Measurements from ENCODE around the gene USH1C. TPM values are rescaled to one million over a fixed set of nuclear protein-coding genes. Genes with fewer than 3 reads are reported as not detected.

USH1C gene
- total RNA-seq, 1 donor from 2014 or later, result 0.24 TPM

GRCh38 chr11:17541330-17541885, 2.8 kb downstream of the USH1C start:
- H3K9me3 Mint-ChIP-seq, result no peaks in the 10 kb centered on the region
- no peaks in the 10 kb centered on the region for H3K36me3 Mint-ChIP-seq
- Histone ChIP-seq H3K4me3 (no peak overlapping the region), H3K27ac (no peak overlapping the region), H3K4me2 (no peak overlapping the region), H3K9ac (no peak overlapping the region), H3K4me1 (no peaks in the 10 kb centered on the region), H2AFZ (replicated peaks) (no peak overlapping the region), H3K36me3 (no peaks in the 10 kb centered on the region), H3F3A (ENCODE audit: low read depth) (no peaks in the 10 kb centered on the region), H4K20me1 (ENCODE audit: low read depth) (no peaks in the 10 kb centered on the region), H3K79me2 (ENCODE audit: low read depth) (no peaks in the 10 kb centered on the region), H3K9me3 (ENCODE audit: low read depth) (no peaks in the 10 kb centered on the region), H3K27me3 (peaks cover 40% of the 10 kb centered on the region)
- no peak overlapping the region for H3K27ac Mint-ChIP-seq
- H3K4me3 Mint-ChIP-seq, result no peak overlapping the region
- DNase-seq (ENCODE audit: low spot score), result no peak
- TF ChIP-seq CTCF (IDR thresholded peaks at IDR 0.05), result no peak
- TF ChIP-seq EZH2 (IDR thresholded peaks at IDR 0.05), result no peak
- no peak for TF ChIP-seq EZH2phosphoT487 (IDR thresholded peaks at IDR 0.05)
- H3K4me1 Mint-ChIP-seq, result peaks cover 12% of the 10 kb centered on the region
- peaks cover 8% of the 10 kb centered on the region for H3K27me3 Mint-ChIP-seq (ENCODE audit: insufficient read depth, low read depth)

GRCh38 chr11:17540807-17541206, 3.4 kb downstream of the USH1C start:
- H3K27me3 Mint-ChIP-seq (ENCODE audit: insufficient read depth, low read depth), result peaks cover 8% of the 10 kb centered on the region
- H3K9me3 Mint-ChIP-seq, result no peaks in the 10 kb centered on the region
- Histone ChIP-seq H3K27me3 (peaks cover 36% of the 10 kb centered on the region), H2AFZ (replicated peaks) (no peak overlapping the region), H3K9ac (no peak overlapping the region), H4K20me1 (ENCODE audit: low read depth) (no peaks in the 10 kb centered on the region), H3K9me3 (ENCODE audit: low read depth) (no peaks in the 10 kb centered on the region), H3K4me2 (no peak overlapping the region), H3K36me3 (no peaks in the 10 kb centered on the region), H3F3A (ENCODE audit: low read depth) (no peaks in the 10 kb centered on the region), H3K4me3 (no peak overlapping the region), H3K4me1 (no peaks in the 10 kb centered on the region), H3K79me2 (ENCODE audit: low read depth) (no peaks in the 10 kb centered on the region), H3K27ac (no peak overlapping the region)
- no peaks in the 10 kb centered on the region for H3K36me3 Mint-ChIP-seq
- no peak overlapping the region for H3K4me3 Mint-ChIP-seq
- no peak for DNase-seq (ENCODE audit: low spot score)
- TF ChIP-seq EZH2phosphoT487 (IDR thresholded peaks at IDR 0.05) (no peak), EZH2 (IDR thresholded peaks at IDR 0.05) (no peak), CTCF (IDR thresholded peaks at IDR 0.05) (no peak)
- H3K27ac Mint-ChIP-seq, result no peak overlapping the region
- peaks cover 14% of the 10 kb centered on the region for H3K4me1 Mint-ChIP-seq

GRCh38 chr11:17538731-17539130, 5.5 kb downstream of the USH1C start:
- H3K4me3 Mint-ChIP-seq, result no peak overlapping the region
- Histone ChIP-seq H4K20me1 (ENCODE audit: low read depth) (no peaks in the 10 kb centered on the region), H3K27me3 (peaks cover 16% of the 10 kb centered on the region), H3K4me2 (no peak overlapping the region), H3K4me3 (no peak overlapping the region), H3K79me2 (ENCODE audit: low read depth) (no peaks in the 10 kb centered on the region), H3K36me3 (no peaks in the 10 kb centered on the region), H3K27ac (no peak overlapping the region), H3K9me3 (ENCODE audit: low read depth) (no peaks in the 10 kb centered on the region), H2AFZ (replicated peaks) (no peak overlapping the region), H3F3A (ENCODE audit: low read depth) (no peaks in the 10 kb centered on the region), H3K9ac (no peak overlapping the region), H3K4me1 (no peaks in the 10 kb centered on the region)
- peaks cover 18% of the 10 kb centered on the region for H3K4me1 Mint-ChIP-seq
- no peak overlapping the region for H3K27ac Mint-ChIP-seq
- H3K36me3 Mint-ChIP-seq, result no peaks in the 10 kb centered on the region
- no peak for DNase-seq (ENCODE audit: low spot score)
- H3K27me3 Mint-ChIP-seq (ENCODE audit: insufficient read depth, low read depth), result peaks cover 5% of the 10 kb centered on the region
- no peaks in the 10 kb centered on the region for H3K9me3 Mint-ChIP-seq
- TF ChIP-seq CTCF (IDR thresholded peaks at IDR 0.05) (no peak), EZH2 (IDR thresholded peaks at IDR 0.05) (no peak), EZH2phosphoT487 (IDR thresholded peaks at IDR 0.05) (no peak)

Measured in neural progenitor cell (in vitro differentiated cells).